A549 (cell line): ENCODE measurements around the gene PLIN1. TPM values are rescaled to one million over a fixed set of nuclear protein-coding genes. Genes with fewer than 3 reads are reported as not detected.
A peak's percentile ranks its signal among the peaks of the same experiment; 100 is the strongest.

Experiments
- ATAC-seq, 2 experiments: fragments of 200-7000 bp in 1 of 2; fragments of >200 bp in 1 of 2; cut with Nextera tagmentation in 1 of 2; cut with Tn5 transposase in 1 of 2; 3 replicates each; pipeline versions ENCODE4 v1.8.0 to v1.9.1; 2018 to 2020; ENCODE audit warnings: mild to moderate bottlenecking in 1 of 2, moderate library complexity in 1 of 2
- CTCF ChIA-PET: fragments of 300-600 bp; sonication (Branson Sonifier 250); formaldehyde crosslinking; extraction: SDS; loops from one replicate; lab custom pipeline; 2021; ENCODE audit warnings: antibody characterized with exemption, inconsistent platforms; lab: Yijun Ruan, JAX
- POLR2A ChIA-PET: fragments of 350-600 bp; formaldehyde crosslinking; extraction: SDS; loops from one replicate; lab custom pipeline; 2021; ENCODE audit warnings: antibody characterized with exemption, inconsistent platforms; lab: Yijun Ruan, JAX
- DNase-seq, 2 experiments: peaks; one replicate each; pipeline versions ENCODE4 v3.0.0 to v3.0.0-alpha.2; 2011 to 2016; ENCODE audit warnings: low read depth in 1 of 2, low spot score in 1 of 2
- FAIRE-seq: peaks from 2 replicates; lab custom pipeline; 2011; peaks lifted over from hg19 to GRCh38; lab: Jason Lieb, UNC
- H3K27ac ChIP-seq, 2 experiments: fragments of >200 bp; sonication (Bioruptor Twin); formaldehyde crosslinking; 3 replicates each; pipeline ENCODE4 v1.5.1; 2016 to 2017
- H3K4me1 ChIP-seq: fragments of >200 bp; sonication (Bioruptor Twin); formaldehyde crosslinking; 3 replicates; pipeline ENCODE4 v1.6.1; 2016
- H3K4me2 ChIP-seq: fragments of >200 bp; sonication (Bioruptor Twin); formaldehyde crosslinking; 3 replicates; pipeline ENCODE4 v1.6.1; 2016
- H3K4me3 ChIP-seq: fragments of >200 bp; sonication (Bioruptor Twin); formaldehyde crosslinking; 3 replicates; pipeline ENCODE4 v1.5.1; 2016
- H3K9me3 ChIP-seq: fragments of >200 bp; sonication (Bioruptor Twin); formaldehyde crosslinking; 3 replicates; pipeline ENCODE4 v1.6.1; 2016
- BHLHE40 ChIP-seq: IDR thresholded peaks from 2 replicates; pipeline ENCODE4 v1.6.1; 2012; ENCODE audit warnings: low read depth, low read length, inconsistent platforms
- CBX8 ChIP-seq: fragments of 200-600 bp; sonication (generic); IDR thresholded peaks from 2 replicates; pipeline ENCODE4 v1.6.1; 2016
- CEBPB ChIP-seq, 2 experiments: fragments of >200 bp in 1 of 2; sonication (Bioruptor Twin) in 1 of 2; formaldehyde crosslinking in 1 of 2; IDR thresholded peaks; 2 replicates each; pipeline ENCODE4 v1.6.1; 2012 to 2016
- CHD4 ChIP-seq: fragments of 200-600 bp; sonication (generic); IDR thresholded peaks from 2 replicates; pipeline ENCODE4 v1.6.1; 2016; ENCODE audit warnings: antibody characterized with exemption, mild to moderate bottlenecking, borderline replicate concordance
- E2F6 ChIP-seq: IDR thresholded peaks from 2 replicates; pipeline ENCODE4 v1.6.1; 2012; ENCODE audit warnings: low read depth, borderline replicate concordance
- EHMT2 ChIP-seq: fragments of 200-600 bp; sonication (generic); IDR thresholded peaks from 2 replicates; pipeline ENCODE4 v1.6.1; 2016; ENCODE audit warnings: antibody characterized with exemption, low read depth, mild to moderate bottlenecking, moderate library complexity
- EP300 ChIP-seq, 2 experiments: fragments of >200 bp; sonication (Bioruptor Twin); formaldehyde crosslinking; IDR thresholded peaks; 2 replicates in 1 of 2; 3 replicates in 1 of 2; pipeline ENCODE4 v1.6.1; 2016 to 2017
- FOSB ChIP-seq: fragments of 250-450 bp; sonication (Bioruptor Pico); IDR thresholded peaks from 2 replicates; pipeline ENCODE4 v1.5.0; 2020; ENCODE audit warnings: mild to moderate bottlenecking, moderate library complexity
- FOSL2 ChIP-seq, 2 experiments: fragments of 450-650 bp in 1 of 2; fragments of >200 bp in 1 of 2; sonication (Bioruptor Twin) in 1 of 2; formaldehyde crosslinking; IDR thresholded peaks; 2 replicates each; pipeline versions ENCODE4 v1.5.0 to v1.6.1; 2016 to 2020; ENCODE audit warnings: mild to moderate bottlenecking in 1 of 2, moderate library complexity in 1 of 2
- GATA3 ChIP-seq: IDR thresholded peaks from 2 replicates; pipeline ENCODE4 v1.6.1; 2012; ENCODE audit warnings: borderline replicate concordance
- HDAC2 ChIP-seq: fragments of 200-600 bp; sonication (generic); IDR thresholded peaks from 2 replicates; pipeline ENCODE4 v1.6.1; 2016
- HEYL ChIP-seq: fragments of 250-450 bp; sonication (Bioruptor Pico); IDR thresholded peaks from 2 replicates; pipeline ENCODE4 v1.8.0; 2021; ENCODE audit warnings: mild to moderate bottlenecking, moderate library complexity
- HOXA7 ChIP-seq: fragments of 250-450 bp; sonication (Bioruptor Pico); IDR thresholded peaks from 2 replicates; pipeline ENCODE4 v1.5.0; 2020; ENCODE audit warnings: mild to moderate bottlenecking, moderate library complexity
- HOXB13 ChIP-seq: fragments of 250-450 bp; sonication (Bioruptor Pico); IDR thresholded peaks from 2 replicates; pipeline ENCODE4 v1.5.0; 2020; ENCODE audit warnings: low read depth, mild to moderate bottlenecking, moderate library complexity
- HOXB5 ChIP-seq: fragments of 250-450 bp; sonication (Bioruptor Pico); IDR thresholded peaks from 2 replicates; pipeline ENCODE4 v1.5.0; 2020; ENCODE audit warnings: mild to moderate bottlenecking, moderate library complexity
- JUN ChIP-seq, 2 experiments: fragments of >200 bp; sonication (Bioruptor Twin); formaldehyde crosslinking; IDR thresholded peaks; 2 replicates in 1 of 2; 3 replicates in 1 of 2; pipeline ENCODE4 v1.6.1; 2016 to 2017
- KDM1A ChIP-seq: fragments of 200-600 bp; sonication (generic); IDR thresholded peaks from 2 replicates; pipeline ENCODE4 v1.6.1; 2016; ENCODE audit warnings: low read depth, mild to moderate bottlenecking
- KDM5A ChIP-seq: fragments of 200-600 bp; sonication (generic); IDR thresholded peaks from 2 replicates; pipeline ENCODE4 v1.6.1; 2016; ENCODE audit warnings: antibody characterized with exemption, mild to moderate bottlenecking
- MAFK ChIP-seq: fragments of 450-650 bp; IDR thresholded peaks from 2 replicates; pipeline ENCODE4 v1.6.1; 2014; ENCODE audit not compliant: partially characterized antibody
- MAZ ChIP-seq: fragments of 150-350 bp; IDR thresholded peaks from 2 replicates; pipeline ENCODE4 v1.6.1; 2014; ENCODE audit warnings: antibody characterized with exemption, low read depth, low read length, borderline replicate concordance
- NFE2L2 ChIP-seq: fragments of 150-350 bp; conservative IDR thresholded peaks from 2 replicates; pipeline ENCODE4 v1.6.1; 2014; ENCODE audit warnings: low read length
- NPAS2 ChIP-seq: fragments of 250-450 bp; sonication (Bioruptor Pico); IDR thresholded peaks from 2 replicates; pipeline ENCODE4 v1.8.0; 2022; ENCODE audit warnings: mild to moderate bottlenecking, moderate library complexity, borderline replicate concordance
- PBX3 ChIP-seq: IDR thresholded peaks from 2 replicates; pipeline ENCODE4 v1.6.1; 2012
- PHF8 ChIP-seq: fragments of 200-600 bp; sonication (generic); IDR thresholded peaks from 2 replicates; pipeline ENCODE4 v1.6.1; 2016; ENCODE audit warnings: low read depth, mild to moderate bottlenecking, antibody characterized with exemption, moderate library complexity, borderline replicate concordance
- REST ChIP-seq: fragments of 200-600 bp; sonication (generic); IDR thresholded peaks from 2 replicates; pipeline ENCODE4 v1.6.1; 2016; ENCODE audit warnings: antibody characterized with exemption, mild to moderate bottlenecking, moderate library complexity
- RFX5 ChIP-seq: fragments of 450-650 bp; IDR thresholded peaks from 2 replicates; pipeline ENCODE4 v1.7.1; 2014; ENCODE audit warnings: antibody characterized with exemption, mild to moderate bottlenecking, moderate library complexity
- RNF2 ChIP-seq: fragments of 200-600 bp; sonication (generic); IDR thresholded peaks from 2 replicates; pipeline ENCODE4 v1.6.1; 2016; ENCODE audit warnings: low read depth, mild to moderate bottlenecking, antibody characterized with exemption, moderate library complexity, borderline replicate concordance
- TFCP2L1 ChIP-seq: fragments of 250-450 bp; sonication (Bioruptor Pico); IDR thresholded peaks from 2 replicates; pipeline ENCODE4 v1.5.0; 2021; ENCODE audit warnings: mild to moderate bottlenecking
- ZC3H11A ChIP-seq: fragments of 450-650 bp; IDR thresholded peaks from 2 replicates; pipeline ENCODE4 v1.6.1; 2014; ENCODE audit warnings: antibody characterized with exemption, mild to moderate bottlenecking
- ZNF302 ChIP-seq: fragments of 250-450 bp; sonication (Bioruptor Pico); IDR thresholded peaks from 2 replicates; pipeline ENCODE4 v1.9.0; 2021; ENCODE audit warnings: inconsistent platforms, mild to moderate bottlenecking, moderate library complexity
- whole genome bisulfite sequencing: methylation state at CpG from one replicate; pipeline ENCODE4 v1.1.6; 2017; ENCODE audit errors: missing lambda C conversion rate; 5-methylcytosine and 5-hydroxymethylcytosine counted together
- polyA plus RNA-seq, 4 experiments: library from polyadenylated mRNA; depleted of rRNA in 3 of 4; stranded (reverse); fragments of >200 nt; fragmentation: RNase III in 1 of 4; extraction: RNeasy Plus Mini Kit Qiagen cat#74134 plus additional on column Dnase treatment in 1 of 4; gene quantifications; 2 replicates in 3 of 4; 3 replicates in 1 of 4; pipeline ENCODE4 v1.2.3, GENCODE V29; 2011 to 2017

Gene PLIN1
- polyA plus RNA-seq, 2 of the 4 experiments (the other 2 are of a cell fraction): 0.27 to 0.74 TPM

- 73% methylated on average over 10 of the region's 11 CpGs for WGBS
- no peak for TF ChIP-seq JUN (IDR thresholded peaks at IDR 0.05)
- TF ChIP-seq HOXB5: no peak
- TF ChIP-seq NFE2L2: no peak
- no peak for TF ChIP-seq MAFK
- TF ChIP-seq HOXB13 (CRISPR knock-in tag): no peak
- TF ChIP-seq, all 56 proteins: peak for 0
- ChIA-PET CTCF (interaction anchor here (1.4 to 10.6 kb wide), 3 partner anchors 8 to 97 kb away, joined by 4 to 126 read pairs (median 7); no protein-coding TSS in a partner anchor), POLR2A (interaction anchor here (0.5 kb wide), 1 partner anchor 20 kb away, joined by 3 read pairs; no protein-coding TSS in a partner anchor)
- H3K27ac ChIP-seq: no peak overlapping the region
- DNase-seq: no peak
- H3K4me3 ChIP-seq: no peak overlapping the region
- H3K4me2 ChIP-seq: no peak overlapping the region
- no peaks in the 10 kb centered on the region for H3K9me3 ChIP-seq
- no peak for ATAC-seq
- no peak for FAIRE-seq
- H3K4me1 ChIP-seq: peaks cover 8% of the 10 kb centered on the region; the same call in 1 of the 3 replicates
Measured at GRCh38 chr15:89662893-89663626, 16.1 kb downstream of the PLIN1 start.

- no peak for FAIRE-seq
- ChIA-PET POLR2A (no interaction called here), CTCF (interaction anchor here (0.6 to 10.6 kb wide), 4 partner anchors 11 to 312 kb away, joined by 3 to 126 read pairs (median 8); no protein-coding TSS in a partner anchor)
Measured at GRCh38 chr15:89660556-89660955, 18.6 kb downstream of the PLIN1 start.

DNA sequence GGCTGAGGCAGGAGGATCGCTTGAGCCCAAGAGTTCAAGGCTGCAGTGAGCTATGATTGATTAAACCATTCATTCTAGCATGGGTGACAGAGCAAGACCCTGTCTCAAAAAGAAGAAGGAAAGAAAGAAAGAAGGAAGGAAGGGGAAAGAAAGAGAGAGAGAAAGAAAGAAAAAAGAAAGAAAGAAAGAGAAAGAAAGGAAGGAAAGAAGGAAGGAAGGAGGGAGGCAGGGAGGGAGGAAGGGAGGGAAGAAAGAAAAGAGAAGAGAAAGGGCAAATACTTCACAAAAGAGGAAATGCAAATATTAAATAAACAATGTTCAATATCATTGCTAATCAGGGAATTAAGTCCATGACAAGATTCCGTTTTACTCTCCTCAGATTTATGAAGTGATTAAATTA is 19.9 kb downstream of the PLIN1 start:
- TF ChIP-seq CEBPB (IDR thresholded peaks at IDR 0.05): no peak
- no peak for TF ChIP-seq HOXB13 (CRISPR knock-in tag)
- no peak for TF ChIP-seq ZNF302 (CRISPR knock-in tag)
- TF ChIP-seq EHMT2: no peak
- no peak for TF ChIP-seq PHF8
- no peak for TF ChIP-seq HEYL (CRISPR knock-in tag)
- no peak for TF ChIP-seq REST
- TF ChIP-seq PBX3: no peak
- no peak for TF ChIP-seq RFX5
- TF ChIP-seq FOSB (CRISPR knock-in tag): no peak
- TF ChIP-seq TFCP2L1 (CRISPR knock-in tag): no peak
- TF ChIP-seq NPAS2 (CRISPR knock-in tag): no peak
- TF ChIP-seq GATA3: no peak
- no peak for TF ChIP-seq HOXA7 (CRISPR knock-in tag)
- TF ChIP-seq FOSL2 (IDR thresholded peaks at IDR 0.05): no peak
- no peak; the same call in 1 of the 2 replicates for TF ChIP-seq FOSL2 (CRISPR knock-in tag; IDR thresholded peaks at IDR 0.05)
- no peak for TF ChIP-seq KDM1A
- no peak for TF ChIP-seq NFE2L2
- TF ChIP-seq, all 56 proteins: peak for 0
- peaks cover 3% of the 10 kb centered on the region; the same call in 1 of the 3 replicates for H3K4me1 ChIP-seq
- DNase-seq (no peak), FAIRE-seq (peak; percentile 23), ATAC-seq (no peak)
- H3K9me3 ChIP-seq: no peaks in the 10 kb centered on the region
- no peak overlapping the region for H3K27ac ChIP-seq
- H3K4me3 ChIP-seq: no peak overlapping the region
- H3K4me2 ChIP-seq: no peak overlapping the region
- ChIA-PET POLR2A (no interaction called here), CTCF (interaction anchor here (1.4 to 10.6 kb wide), 2 partner anchors 12 to 13 kb away, joined by 4 to 126 read pairs; no protein-coding TSS in a partner anchor)
- 89% methylated on average over 2 of the region's 2 CpGs for WGBS

More at GRCh38 chr15:89660556-89660955, 18.6 kb downstream of the PLIN1 start:
- DNase-seq (peak in 1 of 2 experiments; percentile 29), ATAC-seq (peak; percentile 35 to 67; a peak in 5 of 6 replicates)
- Histone ChIP-seq H3K27ac (no peak overlapping the region), H3K4me3 (no peak overlapping the region), H3K4me2 (no peak overlapping the region), H3K4me1 (peaks cover 5% of the 10 kb centered on the region; the same call in 1 of the 3 replicates), H3K9me3 (no peaks in the 10 kb centered on the region)
- TF ChIP-seq HOXA7 (CRISPR knock-in tag) (no peak), TFCP2L1 (CRISPR knock-in tag) (no peak), BHLHE40 (no peak), EHMT2 (no peak), CBX8 (no peak), KDM5A (no peak), CHD4 (no peak), EP300 (IDR thresholded peaks at IDR 0.05) (no peak), HDAC2 (no peak), ZC3H11A (no peak), MAZ (no peak), E2F6 (no peak), FOSL2 (IDR thresholded peaks at IDR 0.05) (no peak), FOSL2 (CRISPR knock-in tag; IDR thresholded peaks at IDR 0.05) (no peak), RNF2 (no peak), RFX5 (no peak), HEYL (CRISPR knock-in tag) (no peak)
- 44% methylated on average over 2 of the region's 2 CpGs for WGBS
